ENCODE data around the gene ARHGEF39. TPM values are rescaled to one million over a fixed set of nuclear protein-coding genes. Genes with fewer than 3 reads are reported as not detected.

The ARHGEF39 gene
- total RNA-seq, 1 donor from 2014 or later, result 10.4 TPM

- no peak overlapping the region for H3K27ac Mint-ChIP-seq
Observed at GRCh38 chr9:35683323-35683722, 18.3 kb upstream of the ARHGEF39 start.

DNA sequence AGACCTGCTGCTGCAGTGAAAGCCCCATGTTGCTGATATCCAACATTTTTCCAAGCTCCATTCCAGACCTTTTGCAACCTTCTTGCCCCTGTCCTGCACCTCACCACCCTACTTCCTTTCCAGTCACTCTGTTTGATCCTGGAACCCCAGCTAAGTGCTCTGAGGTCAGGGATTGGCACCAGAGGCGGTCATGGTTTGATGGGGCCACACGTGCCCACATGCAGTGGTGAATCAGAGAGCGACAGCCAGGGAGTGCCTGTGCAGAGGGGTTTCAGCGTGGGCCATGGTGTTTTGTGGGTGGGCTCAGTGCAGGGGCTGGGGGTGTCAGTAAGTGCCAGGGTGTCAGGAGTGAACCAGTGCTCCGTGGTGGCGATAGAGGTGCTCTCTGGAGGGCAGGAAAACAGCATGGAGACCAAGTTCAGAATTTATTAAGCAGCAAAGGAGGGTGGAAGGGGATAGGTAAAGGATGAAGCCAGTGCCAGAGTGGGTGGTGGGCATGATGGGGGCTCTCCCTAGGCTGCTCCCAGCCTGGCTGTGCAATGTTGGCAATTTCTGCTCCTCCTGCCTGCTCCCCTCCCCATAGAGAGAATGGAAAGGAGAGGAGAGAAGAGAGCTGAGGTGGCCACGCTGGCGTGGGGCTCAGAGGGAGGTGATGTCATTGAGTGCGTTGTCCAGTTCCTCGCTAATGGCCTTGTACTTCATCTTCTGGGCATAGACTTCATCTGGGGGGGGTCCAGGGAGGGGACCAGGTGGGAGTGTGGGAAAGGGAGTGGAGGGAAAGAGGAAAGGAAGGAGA, 17.7 kb upstream of the ARHGEF39 start:
- H3K4me1 Mint-ChIP-seq (ENCODE audit: low read depth), result peaks cover 1% of the 10 kb centered on the region
- no peak overlapping the region for H3K27ac Mint-ChIP-seq
- no peak for DNase-seq (ENCODE audit: low spot score, unreplicated experiment)
- no peak overlapping the region for H3K4me3 Mint-ChIP-seq (ENCODE audit: low read depth)
- H3K9me3 Mint-ChIP-seq (ENCODE audit: low read depth), result no peaks in the 10 kb centered on the region
- H3K36me3 Mint-ChIP-seq (ENCODE audit: insufficient read depth), result peaks cover 2% of the 10 kb centered on the region
- peaks cover 5% of the 10 kb centered on the region for H3K27me3 Mint-ChIP-seq
- TF ChIP-seq, protein P1, sequence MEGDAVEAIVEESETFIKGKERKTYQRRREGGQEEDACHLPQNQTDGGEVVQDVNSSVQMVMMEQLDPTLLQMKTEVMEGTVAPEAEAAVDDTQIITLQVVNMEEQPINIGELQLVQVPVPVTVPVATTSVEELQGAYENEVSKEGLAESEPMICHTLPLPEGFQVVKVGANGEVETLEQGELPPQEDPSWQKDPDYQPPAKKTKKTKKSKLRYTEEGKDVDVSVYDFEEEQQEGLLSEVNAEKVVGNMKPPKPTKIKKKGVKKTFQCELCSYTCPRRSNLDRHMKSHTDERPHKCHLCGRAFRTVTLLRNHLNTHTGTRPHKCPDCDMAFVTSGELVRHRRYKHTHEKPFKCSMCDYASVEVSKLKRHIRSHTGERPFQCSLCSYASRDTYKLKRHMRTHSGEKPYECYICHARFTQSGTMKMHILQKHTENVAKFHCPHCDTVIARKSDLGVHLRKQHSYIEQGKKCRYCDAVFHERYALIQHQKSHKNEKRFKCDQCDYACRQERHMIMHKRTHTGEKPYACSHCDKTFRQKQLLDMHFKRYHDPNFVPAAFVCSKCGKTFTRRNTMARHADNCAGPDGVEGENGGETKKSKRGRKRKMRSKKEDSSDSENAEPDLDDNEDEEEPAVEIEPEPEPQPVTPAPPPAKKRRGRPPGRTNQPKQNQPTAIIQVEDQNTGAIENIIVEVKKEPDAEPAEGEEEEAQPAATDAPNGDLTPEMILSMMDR (IDR thresholded peaks at IDR 0.05; ENCODE audit: unreplicated experiment), result no peak

More at GRCh38 chr9:35683323-35683722, 18.3 kb upstream of the ARHGEF39 start:
- H3K9me3 Mint-ChIP-seq (ENCODE audit: low read depth), result no peaks in the 10 kb centered on the region
- peaks cover 1% of the 10 kb centered on the region for H3K4me1 Mint-ChIP-seq (ENCODE audit: low read depth)
- H3K27me3 Mint-ChIP-seq, result peaks cover 5% of the 10 kb centered on the region
- DNase-seq (ENCODE audit: low spot score, unreplicated experiment), result no peak
- no peak overlapping the region for H3K4me3 Mint-ChIP-seq (ENCODE audit: low read depth)
- TF ChIP-seq, protein P1 (IDR thresholded peaks at IDR 0.05; ENCODE audit: unreplicated experiment), result no peak
- peaks cover 2% of the 10 kb centered on the region for H3K36me3 Mint-ChIP-seq (ENCODE audit: insufficient read depth)

DNA sequence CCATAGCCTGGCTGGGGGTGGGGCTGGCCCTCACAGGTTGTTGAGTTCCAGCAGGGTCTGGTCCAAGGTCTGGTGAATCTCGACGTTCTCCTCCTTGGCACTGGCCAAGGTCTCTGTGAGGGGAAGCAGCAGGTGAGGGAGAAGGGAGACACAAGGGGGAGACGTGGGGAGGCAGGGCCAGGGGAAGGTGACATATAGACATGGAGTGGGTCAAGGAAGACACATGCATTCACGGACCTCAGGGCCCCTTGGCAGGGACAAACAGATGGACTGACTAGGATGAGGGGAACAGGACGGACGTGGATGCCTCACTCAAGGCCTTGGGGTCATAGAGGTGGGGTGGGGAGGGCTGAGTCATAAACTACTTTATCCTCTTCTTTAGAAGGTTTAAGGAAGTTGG, 17.1 kb upstream of the ARHGEF39 start:
- DNase-seq (ENCODE audit: low spot score, unreplicated experiment), result no peak
- Mint-ChIP-seq H3K9me3 (ENCODE audit: low read depth) (no peaks in the 10 kb centered on the region), H3K36me3 (ENCODE audit: insufficient read depth) (peaks cover 2% of the 10 kb centered on the region), H3K27me3 (peaks cover 7% of the 10 kb centered on the region), H3K4me1 (ENCODE audit: low read depth) (peaks cover 1% of the 10 kb centered on the region), H3K27ac (no peak overlapping the region), H3K4me3 (ENCODE audit: low read depth) (no peak overlapping the region)
- TF ChIP-seq, protein P1 (IDR thresholded peaks at IDR 0.05; ENCODE audit: unreplicated experiment), result no peak

DNA sequence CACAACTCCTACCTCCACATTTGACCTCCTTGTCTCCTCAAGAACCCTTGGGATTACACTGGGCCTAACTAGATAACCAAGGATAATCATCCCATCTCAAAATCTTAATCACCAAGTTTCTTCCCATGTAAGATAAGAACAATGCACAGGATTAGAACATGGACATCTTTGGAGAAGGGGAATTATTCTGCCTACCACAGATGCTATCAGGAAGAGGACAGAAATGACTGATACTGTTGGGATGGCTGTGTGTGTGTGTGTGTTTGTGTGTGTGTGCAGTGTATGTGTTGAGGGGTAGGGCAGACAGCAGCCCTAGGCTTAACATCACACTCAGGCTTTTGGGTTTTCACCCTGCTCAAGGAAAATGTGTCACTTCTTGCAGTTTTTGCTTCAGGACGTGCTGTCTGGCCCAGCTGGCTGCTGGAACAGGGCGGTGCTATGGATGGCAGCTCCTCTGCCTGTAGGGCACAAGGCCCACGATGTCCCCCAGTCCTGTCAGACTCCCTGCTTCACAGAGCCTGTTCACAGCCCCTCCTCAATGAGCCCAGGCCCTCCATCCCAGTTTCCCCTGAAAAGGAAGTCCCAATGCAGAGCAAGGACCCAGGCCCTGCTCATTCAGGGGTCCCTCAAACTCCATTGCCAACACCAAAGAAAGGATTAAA, 16.5 kb upstream of the ARHGEF39 start:
- peaks cover 7% of the 10 kb centered on the region for H3K27me3 Mint-ChIP-seq
- no peaks in the 10 kb centered on the region for H3K9me3 Mint-ChIP-seq (ENCODE audit: low read depth)
- no peak for DNase-seq (ENCODE audit: low spot score, unreplicated experiment)
- TF ChIP-seq, protein P1 (IDR thresholded peaks at IDR 0.05; ENCODE audit: unreplicated experiment), result no peak
- peaks cover 2% of the 10 kb centered on the region for H3K36me3 Mint-ChIP-seq (ENCODE audit: insufficient read depth)
- H3K27ac Mint-ChIP-seq, result no peak overlapping the region
- peaks cover 1% of the 10 kb centered on the region for H3K4me1 Mint-ChIP-seq (ENCODE audit: low read depth)
- no peak overlapping the region for H3K4me3 Mint-ChIP-seq (ENCODE audit: low read depth)

- Mint-ChIP-seq H3K36me3 (ENCODE audit: insufficient read depth) (peaks cover 2% of the 10 kb centered on the region), H3K27ac (no peak overlapping the region), H3K9me3 (ENCODE audit: low read depth) (no peaks in the 10 kb centered on the region), H3K4me3 (ENCODE audit: low read depth) (no peak overlapping the region), H3K4me1 (ENCODE audit: low read depth) (peaks cover 4% of the 10 kb centered on the region), H3K27me3 (peaks cover 10% of the 10 kb centered on the region)
- no peak for DNase-seq (ENCODE audit: low spot score, unreplicated experiment)
- TF ChIP-seq, protein P1 (IDR thresholded peaks at IDR 0.05; ENCODE audit: unreplicated experiment), result no peak
Observed at GRCh38 chr9:35680331-35681105, 15.5 kb upstream of the ARHGEF39 start.
